Adrenal gland (tissue), 5 donors: Measurements from ENCODE around the gene ATF7.

Experiments used
- POLR2A ChIP-seq, 2 donors: fragments of 450-650 bp; IDR thresholded peaks; one replicate each; pipeline ENCODE4 v1.6.1; 2017; ENCODE audit warnings: antibody characterized with exemption in 2 of 2, mild to moderate bottlenecking in 2 of 2, moderate library complexity in 1 of 2
- TF ChIP-seq, protein P1 (sequence below), 6 experiments: fragments of 450-650 bp in 4 of 6; fragments of 200-600 bp in 2 of 6; sonication (generic) in 1 of 6; IDR thresholded peaks; 1 replicate in 5 of 6; 2 replicates in 1 of 6; pipeline versions ENCODE4 v1.5.1 to v1.8.0; 2016 to 2021; ENCODE audit warnings: antibody characterized with exemption in 6 of 6, mild to moderate bottlenecking in 2 of 6, moderate library complexity in 1 of 6
- donor health status: DM: no; HTN: no; CAD: no.

DNA sequence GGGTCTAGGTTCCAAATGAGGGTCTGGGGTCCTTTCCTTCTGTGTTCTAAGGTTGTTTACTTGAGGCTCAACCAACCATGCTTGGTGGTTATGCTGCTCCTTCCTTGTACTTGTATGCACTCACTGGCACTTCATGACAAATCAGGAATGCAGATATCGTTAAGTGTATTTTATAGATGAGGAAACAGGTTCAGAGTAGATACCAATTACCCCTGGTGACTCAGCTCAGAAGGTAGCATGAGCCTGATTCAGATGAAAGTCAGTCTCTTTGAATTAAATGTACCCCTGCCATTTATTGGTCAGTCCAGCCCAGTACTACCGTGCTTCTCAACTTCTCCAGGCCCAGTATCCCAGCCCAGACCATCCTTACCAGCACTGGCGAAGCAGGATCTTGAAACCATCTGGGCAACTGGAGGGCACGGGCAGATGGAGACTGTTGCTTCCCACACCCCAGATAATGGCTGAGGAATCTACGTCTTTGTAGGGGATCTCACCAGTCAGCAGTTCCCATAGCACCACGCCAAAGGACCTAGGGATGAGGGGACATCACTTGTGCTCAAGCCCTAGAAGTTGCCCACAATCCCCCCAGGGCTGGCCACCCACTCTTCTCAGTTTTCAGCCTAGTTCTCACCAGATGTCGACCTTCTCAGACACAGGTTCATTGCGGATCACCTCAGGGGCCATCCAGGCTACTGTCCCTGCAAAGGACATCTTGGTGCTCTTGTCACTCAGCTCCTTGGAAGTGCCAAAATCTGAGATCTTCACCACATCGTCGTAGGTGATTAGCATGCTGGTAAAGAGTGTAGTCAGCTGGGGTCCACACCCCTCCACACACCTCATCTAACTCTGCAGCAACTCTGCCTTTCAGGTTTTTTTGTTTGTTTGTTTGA, 141.3 kb downstream of the ATF7 start:
- TF ChIP-seq, protein P1, sequence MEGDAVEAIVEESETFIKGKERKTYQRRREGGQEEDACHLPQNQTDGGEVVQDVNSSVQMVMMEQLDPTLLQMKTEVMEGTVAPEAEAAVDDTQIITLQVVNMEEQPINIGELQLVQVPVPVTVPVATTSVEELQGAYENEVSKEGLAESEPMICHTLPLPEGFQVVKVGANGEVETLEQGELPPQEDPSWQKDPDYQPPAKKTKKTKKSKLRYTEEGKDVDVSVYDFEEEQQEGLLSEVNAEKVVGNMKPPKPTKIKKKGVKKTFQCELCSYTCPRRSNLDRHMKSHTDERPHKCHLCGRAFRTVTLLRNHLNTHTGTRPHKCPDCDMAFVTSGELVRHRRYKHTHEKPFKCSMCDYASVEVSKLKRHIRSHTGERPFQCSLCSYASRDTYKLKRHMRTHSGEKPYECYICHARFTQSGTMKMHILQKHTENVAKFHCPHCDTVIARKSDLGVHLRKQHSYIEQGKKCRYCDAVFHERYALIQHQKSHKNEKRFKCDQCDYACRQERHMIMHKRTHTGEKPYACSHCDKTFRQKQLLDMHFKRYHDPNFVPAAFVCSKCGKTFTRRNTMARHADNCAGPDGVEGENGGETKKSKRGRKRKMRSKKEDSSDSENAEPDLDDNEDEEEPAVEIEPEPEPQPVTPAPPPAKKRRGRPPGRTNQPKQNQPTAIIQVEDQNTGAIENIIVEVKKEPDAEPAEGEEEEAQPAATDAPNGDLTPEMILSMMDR (IDR thresholded peaks at IDR 0.05) = no peak
- TF ChIP-seq POLR2A (IDR thresholded peaks at IDR 0.05) = no peak
